H1 (cell line): ENCODE measurements around the gene C19orf12. TPM values are rescaled to one million over a fixed set of nuclear protein-coding genes. Genes with fewer than 3 reads are reported as not detected.

Experiments
- MAFK ChIP-seq: IDR thresholded peaks from 2 replicates; pipeline ENCODE4 v1.6.1; 2012; ENCODE audit warnings: low read depth, mild to moderate bottlenecking, improper control_type of control experiment, low read length
- TAF1 ChIP-seq: IDR thresholded peaks from 2 replicates; pipeline ENCODE4 v1.6.1; 2011; ENCODE audit warnings: mild to moderate bottlenecking, low read depth, low read length
- polyA plus RNA-seq, 7 experiments: library from polyadenylated mRNA; depleted of rRNA in 3 of 7; stranded (reverse) in 5 of 7; unstranded in 2 of 7; fragments of >200 nt in 5 of 7; fragments of 200-250 nt in 2 of 7; gene quantifications; 1 replicate in 5 of 7; 2 replicates in 1 of 7; 4 replicates in 1 of 7; pipeline versions ENCODE4 v1.2.1 to v1.2.3, GENCODE V29; 2011 to 2013; ENCODE audit warnings: missing spikeins in 2 of 7, mixed read lengths in 2 of 7
- total RNA-seq: library from RNA; stranded (reverse); fragmentation: NEBNext Ultra II Directional; extraction: Animal tissue kit (Norgen Biotek cat#: 25700); gene quantifications from 2 replicates; pipeline ENCODE4 v1.2.1, GENCODE V29; 2021

Gene C19orf12
- total and polyA plus RNA-seq, 2 of the 8 experiments (the other 6 are each of a cell fraction or from before 2014, with no cell fraction given), result 10.7 to 11.9 TPM

- TF ChIP-seq TAF1 (no peak), MAFK (no peak)
Measured at GRCh38 chr19:29658221-29658991, 56.7 kb downstream of the C19orf12 start (continued).
